A549 (cell line): ENCODE data around the gene SIRT7. TPM values are rescaled to one million over a fixed set of nuclear protein-coding genes. Genes with fewer than 3 reads are reported as not detected.

Experiments
- ATAC-seq, 2 experiments: fragments of 200-7000 bp in 1 of 2; fragments of >200 bp in 1 of 2; cut with Nextera tagmentation in 1 of 2; cut with Tn5 transposase in 1 of 2; 3 replicates each; pipeline versions ENCODE4 v1.8.0 to v1.9.1; 2018 to 2020; ENCODE audit warnings: mild to moderate bottlenecking in 1 of 2, moderate library complexity in 1 of 2
- CTCF ChIA-PET: fragments of 300-600 bp; sonication (Branson Sonifier 250); formaldehyde crosslinking; extraction: SDS; loops from one replicate; lab custom pipeline; 2021; ENCODE audit warnings: antibody characterized with exemption, inconsistent platforms; lab: Yijun Ruan, JAX
- POLR2A ChIA-PET: fragments of 350-600 bp; formaldehyde crosslinking; extraction: SDS; loops from one replicate; lab custom pipeline; 2021; ENCODE audit warnings: antibody characterized with exemption, inconsistent platforms; lab: Yijun Ruan, JAX
- DNase-seq, 2 experiments: peaks; one replicate each; pipeline versions ENCODE4 v3.0.0 to v3.0.0-alpha.2; 2011 to 2016; ENCODE audit warnings: low read depth in 1 of 2, low spot score in 1 of 2
- FAIRE-seq: peaks from 2 replicates; lab custom pipeline; 2011; peaks lifted over from hg19 to GRCh38; lab: Jason Lieb, UNC
- H3K27ac ChIP-seq, 2 experiments: fragments of >200 bp; sonication (Bioruptor Twin); formaldehyde crosslinking; 3 replicates each; pipeline ENCODE4 v1.5.1; 2016 to 2017
- H3K4me1 ChIP-seq: fragments of >200 bp; sonication (Bioruptor Twin); formaldehyde crosslinking; 3 replicates; pipeline ENCODE4 v1.6.1; 2016
- H3K4me2 ChIP-seq: fragments of >200 bp; sonication (Bioruptor Twin); formaldehyde crosslinking; 3 replicates; pipeline ENCODE4 v1.6.1; 2016
- H3K4me3 ChIP-seq: fragments of >200 bp; sonication (Bioruptor Twin); formaldehyde crosslinking; 3 replicates; pipeline ENCODE4 v1.5.1; 2016
- H3K9me3 ChIP-seq: fragments of >200 bp; sonication (Bioruptor Twin); formaldehyde crosslinking; 3 replicates; pipeline ENCODE4 v1.6.1; 2016
- CBX8 ChIP-seq: fragments of 200-600 bp; sonication (generic); IDR thresholded peaks from 2 replicates; pipeline ENCODE4 v1.6.1; 2016
- EHF ChIP-seq: fragments of 250-450 bp; sonication (Bioruptor Pico); IDR thresholded peaks from 2 replicates; pipeline ENCODE4 v1.5.0; 2020; ENCODE audit warnings: mild to moderate bottlenecking
- EHMT2 ChIP-seq: fragments of 200-600 bp; sonication (generic); IDR thresholded peaks from 2 replicates; pipeline ENCODE4 v1.6.1; 2016; ENCODE audit warnings: antibody characterized with exemption, low read depth, mild to moderate bottlenecking, moderate library complexity
- EP300 ChIP-seq, 2 experiments: fragments of >200 bp; sonication (Bioruptor Twin); formaldehyde crosslinking; IDR thresholded peaks; 2 replicates in 1 of 2; 3 replicates in 1 of 2; pipeline ENCODE4 v1.6.1; 2016 to 2017
- ESRRA ChIP-seq: fragments of 150-350 bp; IDR thresholded peaks from 2 replicates; pipeline ENCODE4 v1.6.1; 2014; ENCODE audit warnings: mild to moderate bottlenecking, low read length, borderline replicate concordance
- FOSB ChIP-seq: fragments of 250-450 bp; sonication (Bioruptor Pico); IDR thresholded peaks from 2 replicates; pipeline ENCODE4 v1.5.0; 2020; ENCODE audit warnings: mild to moderate bottlenecking, moderate library complexity
- FOSL2 ChIP-seq, 2 experiments: fragments of 450-650 bp in 1 of 2; fragments of >200 bp in 1 of 2; sonication (Bioruptor Twin) in 1 of 2; formaldehyde crosslinking; IDR thresholded peaks; 2 replicates each; pipeline versions ENCODE4 v1.5.0 to v1.6.1; 2016 to 2020; ENCODE audit warnings: mild to moderate bottlenecking in 1 of 2, moderate library complexity in 1 of 2
- HDAC2 ChIP-seq: fragments of 200-600 bp; sonication (generic); IDR thresholded peaks from 2 replicates; pipeline ENCODE4 v1.6.1; 2016
- HOXA7 ChIP-seq: fragments of 250-450 bp; sonication (Bioruptor Pico); IDR thresholded peaks from 2 replicates; pipeline ENCODE4 v1.5.0; 2020; ENCODE audit warnings: mild to moderate bottlenecking, moderate library complexity
- HOXB13 ChIP-seq: fragments of 250-450 bp; sonication (Bioruptor Pico); IDR thresholded peaks from 2 replicates; pipeline ENCODE4 v1.5.0; 2020; ENCODE audit warnings: low read depth, mild to moderate bottlenecking, moderate library complexity
- KDM5A ChIP-seq: fragments of 200-600 bp; sonication (generic); IDR thresholded peaks from 2 replicates; pipeline ENCODE4 v1.6.1; 2016; ENCODE audit warnings: antibody characterized with exemption, mild to moderate bottlenecking
- MAZ ChIP-seq: fragments of 150-350 bp; IDR thresholded peaks from 2 replicates; pipeline ENCODE4 v1.6.1; 2014; ENCODE audit warnings: antibody characterized with exemption, low read depth, low read length, borderline replicate concordance
- MYC ChIP-seq: IDR thresholded peaks from 2 replicates; pipeline ENCODE4 v1.6.1; 2012; ENCODE audit warnings: mild to moderate bottlenecking, inconsistent platforms, low read length, improper control_type of control experiment, borderline replicate concordance
- NFE2L2 ChIP-seq: fragments of 150-350 bp; conservative IDR thresholded peaks from 2 replicates; pipeline ENCODE4 v1.6.1; 2014; ENCODE audit warnings: low read length
- NR3C1 ChIP-seq: fragments of >200 bp; sonication (Bioruptor Twin); formaldehyde crosslinking; IDR thresholded peaks from 3 replicates; pipeline ENCODE4 v1.6.1; 2017
- POLR2AphosphoS2 ChIP-seq: conservative IDR thresholded peaks from 2 replicates; pipeline ENCODE4 v1.6.1; 2012; ENCODE audit warnings: low read length, improper control_type of control experiment, inconsistent platforms
- RARB ChIP-seq: fragments of 250-450 bp; sonication (Bioruptor Pico); IDR thresholded peaks from 2 replicates; pipeline ENCODE4 v1.8.0; 2021; ENCODE audit warnings: mild to moderate bottlenecking, moderate library complexity
- RCOR1 ChIP-seq: fragments of 150-350 bp; IDR thresholded peaks from 2 replicates; pipeline ENCODE4 v1.6.1; 2014; ENCODE audit warnings: antibody characterized with exemption, low read length, low read depth
- RFX5 ChIP-seq: fragments of 450-650 bp; IDR thresholded peaks from 2 replicates; pipeline ENCODE4 v1.7.1; 2014; ENCODE audit warnings: antibody characterized with exemption, mild to moderate bottlenecking, moderate library complexity
- TFCP2L1 ChIP-seq: fragments of 250-450 bp; sonication (Bioruptor Pico); IDR thresholded peaks from 2 replicates; pipeline ENCODE4 v1.5.0; 2021; ENCODE audit warnings: mild to moderate bottlenecking
- TP53 ChIP-seq: fragments of 250-450 bp; sonication (Bioruptor Pico); IDR thresholded peaks from 2 replicates; pipeline ENCODE4 v1.5.0; 2021; ENCODE audit warnings: mild to moderate bottlenecking, moderate library complexity
- ZC3H11A ChIP-seq: fragments of 450-650 bp; IDR thresholded peaks from 2 replicates; pipeline ENCODE4 v1.6.1; 2014; ENCODE audit warnings: antibody characterized with exemption, mild to moderate bottlenecking
- ZFP36 ChIP-seq: fragments of 450-650 bp; IDR thresholded peaks from 2 replicates; pipeline ENCODE4 v1.6.1; 2014; ENCODE audit warnings: borderline replicate concordance; ENCODE audit not compliant: partially characterized antibody
- ZNF302 ChIP-seq: fragments of 250-450 bp; sonication (Bioruptor Pico); IDR thresholded peaks from 2 replicates; pipeline ENCODE4 v1.9.0; 2021; ENCODE audit warnings: inconsistent platforms, mild to moderate bottlenecking, moderate library complexity
- ZSCAN20 ChIP-seq: fragments of 250-450 bp; sonication (Bioruptor Pico); IDR thresholded peaks from 2 replicates; pipeline ENCODE4 v1.8.0; 2022; ENCODE audit warnings: mild to moderate bottlenecking, moderate library complexity
- WGBS: methylation state at CpG from one replicate; pipeline ENCODE4 v1.1.6; 2017; ENCODE audit errors: missing lambda C conversion rate; 5-methylcytosine and 5-hydroxymethylcytosine counted together
- polyA plus RNA-seq, 4 experiments: library from polyadenylated mRNA; depleted of rRNA in 3 of 4; stranded (reverse); fragments of >200 nt; fragmentation: RNase III in 1 of 4; extraction: RNeasy Plus Mini Kit Qiagen cat#74134 plus additional on column Dnase treatment in 1 of 4; gene quantifications; 2 replicates in 3 of 4; 3 replicates in 1 of 4; pipeline ENCODE4 v1.2.3, GENCODE V29; 2011 to 2017
- TF ChIP-seq, protein P1 (sequence below): fragments of 200-600 bp; sonication (generic); IDR thresholded peaks from 2 replicates; pipeline ENCODE4 v1.6.1; 2016; ENCODE audit warnings: antibody characterized with exemption, mild to moderate bottlenecking, moderate library complexity
- TF ChIP-seq, protein P2 (sequence below): fragments of 250-450 bp; sonication (Bioruptor Pico); IDR thresholded peaks from 2 replicates; pipeline ENCODE4 v1.5.0; 2020; ENCODE audit warnings: low read depth, mild to moderate bottlenecking, moderate library complexity
- TF ChIP-seq, protein P3 (sequence below): IDR thresholded peaks from 2 replicates; pipeline ENCODE4 v1.6.1; 2012
- TF ChIP-seq, protein P4 (sequence below): IDR thresholded peaks from 2 replicates; pipeline ENCODE4 v1.6.1; 2012; ENCODE audit warnings: low read depth, borderline replicate concordance

The SIRT7 gene
- polyA plus RNA-seq, 2 of the 4 experiments (the other 2 are of a cell fraction), result 9.8 to 35.2 TPM

DNA sequence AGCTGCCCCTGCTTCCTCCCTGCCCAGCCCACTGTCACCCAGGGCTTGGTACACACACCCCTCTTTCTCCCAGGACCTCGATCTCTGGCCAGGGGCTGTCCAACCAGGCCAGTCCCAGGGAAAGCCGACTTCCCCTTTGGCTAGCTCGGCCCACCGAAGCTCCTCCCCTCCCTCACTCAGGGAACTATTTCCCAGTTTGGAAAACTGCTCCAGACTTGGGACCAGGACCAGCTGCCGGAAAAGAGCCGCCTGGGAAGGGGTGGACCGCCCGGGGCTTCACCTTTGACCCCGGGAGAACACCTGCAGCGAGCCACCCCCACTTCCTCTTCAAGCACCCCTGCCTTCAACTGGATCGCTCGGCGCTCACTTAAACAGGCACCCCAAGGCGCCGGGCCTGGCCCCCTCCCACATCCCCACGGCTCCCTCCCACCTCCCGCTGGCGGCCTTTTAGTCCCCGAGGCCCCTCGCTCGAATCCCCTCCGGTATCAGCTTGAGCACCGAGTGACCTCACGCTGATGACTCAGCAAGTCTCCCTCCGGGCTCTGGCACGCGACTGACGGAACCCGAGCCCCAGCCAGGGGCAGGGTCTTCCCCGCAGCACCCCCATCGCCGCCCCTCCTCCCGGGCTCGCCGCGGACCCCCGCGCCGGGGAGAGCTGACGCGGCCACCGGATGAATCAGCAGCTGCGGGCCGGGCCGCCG lies 8.6 kb upstream of the SIRT7 start (continued):
- TF ChIP-seq, protein P1, sequence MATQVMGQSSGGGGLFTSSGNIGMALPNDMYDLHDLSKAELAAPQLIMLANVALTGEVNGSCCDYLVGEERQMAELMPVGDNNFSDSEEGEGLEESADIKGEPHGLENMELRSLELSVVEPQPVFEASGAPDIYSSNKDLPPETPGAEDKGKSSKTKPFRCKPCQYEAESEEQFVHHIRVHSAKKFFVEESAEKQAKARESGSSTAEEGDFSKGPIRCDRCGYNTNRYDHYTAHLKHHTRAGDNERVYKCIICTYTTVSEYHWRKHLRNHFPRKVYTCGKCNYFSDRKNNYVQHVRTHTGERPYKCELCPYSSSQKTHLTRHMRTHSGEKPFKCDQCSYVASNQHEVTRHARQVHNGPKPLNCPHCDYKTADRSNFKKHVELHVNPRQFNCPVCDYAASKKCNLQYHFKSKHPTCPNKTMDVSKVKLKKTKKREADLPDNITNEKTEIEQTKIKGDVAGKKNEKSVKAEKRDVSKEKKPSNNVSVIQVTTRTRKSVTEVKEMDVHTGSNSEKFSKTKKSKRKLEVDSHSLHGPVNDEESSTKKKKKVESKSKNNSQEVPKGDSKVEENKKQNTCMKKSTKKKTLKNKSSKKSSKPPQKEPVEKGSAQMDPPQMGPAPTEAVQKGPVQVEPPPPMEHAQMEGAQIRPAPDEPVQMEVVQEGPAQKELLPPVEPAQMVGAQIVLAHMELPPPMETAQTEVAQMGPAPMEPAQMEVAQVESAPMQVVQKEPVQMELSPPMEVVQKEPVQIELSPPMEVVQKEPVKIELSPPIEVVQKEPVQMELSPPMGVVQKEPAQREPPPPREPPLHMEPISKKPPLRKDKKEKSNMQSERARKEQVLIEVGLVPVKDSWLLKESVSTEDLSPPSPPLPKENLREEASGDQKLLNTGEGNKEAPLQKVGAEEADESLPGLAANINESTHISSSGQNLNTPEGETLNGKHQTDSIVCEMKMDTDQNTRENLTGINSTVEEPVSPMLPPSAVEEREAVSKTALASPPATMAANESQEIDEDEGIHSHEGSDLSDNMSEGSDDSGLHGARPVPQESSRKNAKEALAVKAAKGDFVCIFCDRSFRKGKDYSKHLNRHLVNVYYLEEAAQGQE, result no peak
- no peak for TF ChIP-seq CBX8
- no peak for TF ChIP-seq NR3C1
- TF ChIP-seq RARB (CRISPR knock-in tag), result no peak; the same call in 1 of the 2 replicates
- TF ChIP-seq, protein P2, sequence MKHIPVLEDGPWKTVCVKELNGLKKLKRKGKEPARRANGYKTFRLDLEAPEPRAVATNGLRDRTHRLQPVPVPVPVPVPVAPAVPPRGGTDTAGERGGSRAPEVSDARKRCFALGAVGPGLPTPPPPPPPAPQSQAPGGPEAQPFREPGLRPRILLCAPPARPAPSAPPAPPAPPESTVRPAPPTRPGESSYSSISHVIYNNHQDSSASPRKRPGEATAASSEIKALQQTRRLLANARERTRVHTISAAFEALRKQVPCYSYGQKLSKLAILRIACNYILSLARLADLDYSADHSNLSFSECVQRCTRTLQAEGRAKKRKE, result 0 out of 2 replicates have a peak, but pooled peaks have one; percentile 11

DNA sequence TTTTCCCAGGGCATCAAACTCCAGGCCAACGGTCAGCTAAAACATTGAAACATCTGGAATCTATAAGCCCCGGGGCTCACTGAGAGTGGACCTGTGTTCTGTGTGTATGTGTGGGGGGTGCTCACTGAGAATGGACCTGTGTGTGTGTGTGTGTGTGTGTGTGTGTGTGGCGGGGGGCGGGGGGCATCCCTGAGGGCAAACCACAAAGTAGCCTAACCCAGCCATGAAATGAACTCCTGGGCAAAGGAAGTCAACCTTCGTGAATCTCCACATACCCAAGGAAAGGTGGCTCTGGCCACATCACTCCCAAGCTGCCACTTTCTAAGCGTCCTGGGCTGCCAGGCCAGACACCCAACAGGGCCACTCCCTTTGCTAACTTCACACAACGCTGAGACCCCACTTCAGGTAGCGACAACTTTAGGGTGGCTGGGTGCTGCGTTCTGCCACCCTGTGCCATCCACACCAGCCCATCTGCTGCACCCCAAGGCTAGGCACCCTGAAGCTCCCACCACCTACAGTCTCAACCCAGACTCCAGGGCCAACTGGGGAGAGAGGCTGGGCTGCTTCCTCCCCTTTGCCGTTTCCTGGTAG lies 8.0 kb upstream of the SIRT7 start:
- TF ChIP-seq HDAC2 (no peak), NFE2L2 (no peak), FOSB (CRISPR knock-in tag) (no peak), HOXA7 (CRISPR knock-in tag) (no peak), ZC3H11A (no peak), MYC (no peak), MAZ (no peak), KDM5A (no peak), EHMT2 (no peak), NR3C1 (no peak), ZSCAN20 (CRISPR knock-in tag) (no peak), RFX5 (no peak), TFCP2L1 (0 out of 2 replicates have a peak, but pooled peaks have one; percentile 36), TP53 (CRISPR knock-in tag) (peak; percentile 28; the same call in 1 of the 2 replicates), HOXB13 (CRISPR knock-in tag) (no peak), ZNF302 (CRISPR knock-in tag) (no peak), ESRRA (no peak), POLR2AphosphoS2 (no peak), RCOR1 (no peak), EHF (CRISPR knock-in tag) (no peak), FOSL2 (IDR thresholded peaks at IDR 0.05) (no peak), FOSL2 (CRISPR knock-in tag; IDR thresholded peaks at IDR 0.05) (no peak), ZFP36 (no peak), EP300 (IDR thresholded peaks at IDR 0.05) (no peak)
- TF ChIP-seq, protein P3, sequence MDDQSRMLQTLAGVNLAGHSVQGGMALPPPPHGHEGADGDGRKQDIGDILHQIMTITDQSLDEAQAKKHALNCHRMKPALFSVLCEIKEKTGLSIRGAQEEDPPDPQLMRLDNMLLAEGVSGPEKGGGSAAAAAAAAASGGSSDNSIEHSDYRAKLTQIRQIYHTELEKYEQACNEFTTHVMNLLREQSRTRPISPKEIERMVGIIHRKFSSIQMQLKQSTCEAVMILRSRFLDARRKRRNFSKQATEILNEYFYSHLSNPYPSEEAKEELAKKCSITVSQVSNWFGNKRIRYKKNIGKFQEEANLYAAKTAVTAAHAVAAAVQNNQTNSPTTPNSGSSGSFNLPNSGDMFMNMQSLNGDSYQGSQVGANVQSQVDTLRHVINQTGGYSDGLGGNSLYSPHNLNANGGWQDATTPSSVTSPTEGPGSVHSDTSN, result peak; percentile 37; the same call in 1 of the 2 replicates
- TF ChIP-seq, protein P4, sequence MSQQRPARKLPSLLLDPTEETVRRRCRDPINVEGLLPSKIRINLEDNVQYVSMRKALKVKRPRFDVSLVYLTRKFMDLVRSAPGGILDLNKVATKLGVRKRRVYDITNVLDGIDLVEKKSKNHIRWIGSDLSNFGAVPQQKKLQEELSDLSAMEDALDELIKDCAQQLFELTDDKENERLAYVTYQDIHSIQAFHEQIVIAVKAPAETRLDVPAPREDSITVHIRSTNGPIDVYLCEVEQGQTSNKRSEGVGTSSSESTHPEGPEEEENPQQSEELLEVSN, result no peak
- Histone ChIP-seq H3K27ac (peak overlapping the region; percentile 96 to 98), H3K4me2 (peak overlapping the region; percentile 96), H3K4me3 (peak overlapping the region; percentile 90), H3K9me3 (no peaks in the 10 kb centered on the region), H3K4me1 (peaks cover 56% of the 10 kb centered on the region)
- peak in 1 of 2 experiments; percentile 0; a peak in 3 of 6 replicates for ATAC-seq
- 22% methylated on average over 10 of the region's 10 CpGs for WGBS
- POLR2A ChIA-PET, result interaction anchor here (1.0 to 1.5 kb wide), 3 partner anchors 9 to 12 kb away, joined by 3 to 6 read pairs (median 3); partner anchors contain the start of gene PYCR1
- CTCF ChIA-PET, result interaction anchor here (0.6 to 12.8 kb wide), 14 partner anchors 14 to 1992 kb away, joined by 3 to 99 read pairs (median 8); partner anchors contain the start of genes ARHGDIA, CENPX, LRRC45 and NOTUM
- no peak for FAIRE-seq
- no peak for DNase-seq
